ENCODE measurements around the gene UBE2E2. TPM values are rescaled to one million over a fixed set of nuclear protein-coding genes. Genes with fewer than 3 reads are reported as not detected.

The UBE2E2 gene
- total RNA-seq, 2 donors from 2014 or later: 23.2 to 34.5 TPM

GRCh38 chr3:23387286-23387918 lies 184.3 kb downstream of the UBE2E2 start:
- Histone ChIP-seq H3K36me3 (ENCODE audit: control insufficient read depth, insufficient read depth, low read length) (no peaks in the 10 kb centered on the region), H3K27me3 (ENCODE audit: control insufficient read depth, insufficient read depth, low read length, poor library complexity, severe bottlenecking) (no peaks in the 10 kb centered on the region), H3K9ac (ENCODE audit: extremely low read depth, low read length, poor library complexity, severe bottlenecking) (no peak overlapping the region), H3K9me3 (ENCODE audit: control insufficient read depth, low read length) (no peaks in the 10 kb centered on the region), H3K4me1 (ENCODE audit: control insufficient read depth, insufficient read depth, low read length) (no peaks in the 10 kb centered on the region), H3K4me3 (ENCODE audit: low read length) (no peak overlapping the region), H3K27ac (ENCODE audit: low read depth, low read length) (no peak overlapping the region)
- no peak overlapping the region for H3K27ac Mint-ChIP-seq
- WGBS, 2 experiments (ENCODE audit: insufficient coverage in 1 of 2, insufficient read length in 1 of 2): 77 to 81% methylated on average over 3 of the region's 3 CpGs
- peaks cover 4% of the 10 kb centered on the region for H3K9me3 Mint-ChIP-seq
- H3K27me3 Mint-ChIP-seq (ENCODE audit: insufficient read depth): no peaks in the 10 kb centered on the region
- H3K36me3 Mint-ChIP-seq (ENCODE audit: low read depth): no peaks in the 10 kb centered on the region
- no peak overlapping the region for H3K4me3 Mint-ChIP-seq
- H3K4me1 Mint-ChIP-seq: peaks cover 10% of the 10 kb centered on the region
- no peak for DNase-seq
- no peak for TF ChIP-seq CTCF (conservative IDR thresholded peaks at IDR 0.05)

- H3K9me3 Mint-ChIP-seq: peaks cover 4% of the 10 kb centered on the region
- peak; percentile 61 for DNase-seq
- Histone ChIP-seq H3K9me3 (ENCODE audit: control insufficient read depth, low read length) (no peaks in the 10 kb centered on the region), H3K27me3 (ENCODE audit: control insufficient read depth, insufficient read depth, low read length, poor library complexity, severe bottlenecking) (no peaks in the 10 kb centered on the region), H3K27ac (ENCODE audit: low read depth, low read length) (no peak overlapping the region), H3K4me3 (ENCODE audit: low read length) (no peak overlapping the region), H3K9ac (ENCODE audit: extremely low read depth, low read length, poor library complexity, severe bottlenecking) (no peak overlapping the region), H3K4me1 (ENCODE audit: control insufficient read depth, insufficient read depth, low read length) (no peaks in the 10 kb centered on the region), H3K36me3 (ENCODE audit: control insufficient read depth, insufficient read depth, low read length) (no peaks in the 10 kb centered on the region)
- H3K4me3 Mint-ChIP-seq: no peak overlapping the region
- H3K4me1 Mint-ChIP-seq: peaks cover 10% of the 10 kb centered on the region
- no peak for TF ChIP-seq CTCF (conservative IDR thresholded peaks at IDR 0.05)
- H3K27ac Mint-ChIP-seq: peak overlapping the region; percentile 77
- H3K27me3 Mint-ChIP-seq (ENCODE audit: insufficient read depth): no peaks in the 10 kb centered on the region
- H3K36me3 Mint-ChIP-seq (ENCODE audit: low read depth): no peaks in the 10 kb centered on the region
- 81 to 85% methylated on average over 3 to 5 of the region's 5 CpGs for WGBS, 2 experiments (ENCODE audit: insufficient coverage in 1 of 2, insufficient read length in 1 of 2)
Measured at GRCh38 chr3:23389089-23389488, 186.0 kb downstream of the UBE2E2 start.

- H3K36me3 Mint-ChIP-seq (ENCODE audit: low read depth): no peaks in the 10 kb centered on the region
- H3K27me3 ChIP-seq (ENCODE audit: control insufficient read depth, insufficient read depth, low read length, poor library complexity, severe bottlenecking): no peaks in the 10 kb centered on the region
- no peaks in the 10 kb centered on the region for H3K9me3 ChIP-seq (ENCODE audit: control insufficient read depth, low read length)
- H3K27ac Mint-ChIP-seq: no peak overlapping the region
- no peaks in the 10 kb centered on the region for H3K4me1 ChIP-seq (ENCODE audit: control insufficient read depth, insufficient read depth, low read length)
- no peaks in the 10 kb centered on the region for H3K36me3 ChIP-seq (ENCODE audit: control insufficient read depth, insufficient read depth, low read length)
- no peaks in the 10 kb centered on the region for H3K27me3 Mint-ChIP-seq (ENCODE audit: insufficient read depth)
- TF ChIP-seq CTCF (conservative IDR thresholded peaks at IDR 0.05): no peak
- H3K4me1 Mint-ChIP-seq: peaks cover 10% of the 10 kb centered on the region
- DNase-seq: no peak
- peaks cover 4% of the 10 kb centered on the region for H3K9me3 Mint-ChIP-seq
- no peak overlapping the region for H3K4me3 ChIP-seq (ENCODE audit: low read length)
- H3K4me3 Mint-ChIP-seq: no peak overlapping the region
- H3K27ac ChIP-seq (ENCODE audit: low read depth, low read length): no peak overlapping the region
- no peak overlapping the region for H3K9ac ChIP-seq (ENCODE audit: extremely low read depth, low read length, poor library complexity, severe bottlenecking)
- 72 to 89% methylated on average over 1 to 3 of the region's 3 CpGs for WGBS, 2 experiments (ENCODE audit: insufficient coverage in 1 of 2, insufficient read length in 1 of 2)
Measured at GRCh38 chr3:23389686-23390085, 186.6 kb downstream of the UBE2E2 start.
